ENCODE data around the gene NOP9. TPM values are rescaled to one million over a fixed set of nuclear protein-coding genes. Genes with fewer than 3 reads are reported as not detected.

The NOP9 gene
- total RNA-seq, 1 experiment from 2014 or later: 29.8 TPM

DNA sequence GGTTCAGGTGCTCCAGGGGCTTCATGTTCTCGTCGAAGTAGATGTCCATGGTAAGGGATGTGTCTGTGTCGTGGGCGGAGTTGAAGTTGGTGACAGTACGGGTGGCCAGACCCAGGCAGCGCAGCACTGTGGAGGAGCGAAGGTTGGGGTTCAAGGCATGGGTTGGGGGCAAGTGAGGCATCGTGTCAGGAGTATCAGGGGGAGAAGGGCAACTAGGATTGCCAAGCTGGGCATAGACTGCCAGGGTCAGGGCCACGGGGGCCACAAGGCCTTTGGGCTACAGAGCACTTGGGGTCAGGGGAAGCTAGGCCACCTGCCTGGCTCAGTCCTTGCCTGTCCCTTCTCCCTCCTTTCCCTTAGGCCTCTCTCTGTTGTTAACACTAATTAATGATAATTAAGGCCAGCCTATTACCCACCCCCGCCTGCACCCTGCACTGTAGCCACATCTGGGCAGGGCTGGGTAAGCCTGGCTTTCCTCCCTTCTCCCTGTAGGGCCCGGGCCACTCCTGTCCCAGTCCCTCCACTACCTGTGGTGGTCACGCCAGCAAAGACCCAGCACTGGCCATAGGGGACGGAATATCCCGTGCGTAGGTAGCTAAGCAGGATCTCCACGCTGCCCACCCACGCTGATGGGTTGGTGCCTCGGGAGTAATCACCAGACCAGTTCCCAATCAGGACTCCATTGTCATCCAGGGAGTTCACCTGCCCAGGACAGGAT lies 40.9 kb upstream of the NOP9 start:
- POLR2A ChIA-PET: interaction anchor here (0.5 to 4.0 kb wide), 16 partner anchors 12 to 144 kb away, joined by 3 to 24 read pairs (median 5); partner anchors contain the start of genes CHMP4A, DCAF11, NRL and RABGGTA
- Mint-ChIP-seq H3K4me1 (ENCODE audit: insufficient read depth, unreplicated experiment) (peaks cover 40% of the 10 kb centered on the region), H3K27me3 (ENCODE audit: insufficient read depth, unreplicated experiment) (no peaks in the 10 kb centered on the region), H3K4me3 (ENCODE audit: unreplicated experiment) (peak overlapping the region; percentile 57), H3K36me3 (ENCODE audit: insufficient read depth, unreplicated experiment) (peaks cover 24% of the 10 kb centered on the region), H3K9me3 (ENCODE audit: unreplicated experiment) (no peaks in the 10 kb centered on the region), H3K27ac (ENCODE audit: low read depth, unreplicated experiment) (peak overlapping the region; percentile 97)
- intact Hi-C loops (cut with micrococcal nuclease): no loop called here
- TF ChIP-seq, protein P1, sequence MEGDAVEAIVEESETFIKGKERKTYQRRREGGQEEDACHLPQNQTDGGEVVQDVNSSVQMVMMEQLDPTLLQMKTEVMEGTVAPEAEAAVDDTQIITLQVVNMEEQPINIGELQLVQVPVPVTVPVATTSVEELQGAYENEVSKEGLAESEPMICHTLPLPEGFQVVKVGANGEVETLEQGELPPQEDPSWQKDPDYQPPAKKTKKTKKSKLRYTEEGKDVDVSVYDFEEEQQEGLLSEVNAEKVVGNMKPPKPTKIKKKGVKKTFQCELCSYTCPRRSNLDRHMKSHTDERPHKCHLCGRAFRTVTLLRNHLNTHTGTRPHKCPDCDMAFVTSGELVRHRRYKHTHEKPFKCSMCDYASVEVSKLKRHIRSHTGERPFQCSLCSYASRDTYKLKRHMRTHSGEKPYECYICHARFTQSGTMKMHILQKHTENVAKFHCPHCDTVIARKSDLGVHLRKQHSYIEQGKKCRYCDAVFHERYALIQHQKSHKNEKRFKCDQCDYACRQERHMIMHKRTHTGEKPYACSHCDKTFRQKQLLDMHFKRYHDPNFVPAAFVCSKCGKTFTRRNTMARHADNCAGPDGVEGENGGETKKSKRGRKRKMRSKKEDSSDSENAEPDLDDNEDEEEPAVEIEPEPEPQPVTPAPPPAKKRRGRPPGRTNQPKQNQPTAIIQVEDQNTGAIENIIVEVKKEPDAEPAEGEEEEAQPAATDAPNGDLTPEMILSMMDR (IDR thresholded peaks at IDR 0.05; ENCODE audit: unreplicated experiment): no peak
- CTCF ChIA-PET: interaction anchor here (1.1 to 32.3 kb wide), 5 partner anchors 12 to 178 kb away, joined by 3 to 457 read pairs (median 34); partner anchors contain the start of genes CIDEB, DHRS1, LTB4R2 and NOP9
- DNase-seq (ENCODE audit: unreplicated experiment): no peak
- TSS peak; percentile 21 for BruUV-seq (replicated peaks)

DNA sequence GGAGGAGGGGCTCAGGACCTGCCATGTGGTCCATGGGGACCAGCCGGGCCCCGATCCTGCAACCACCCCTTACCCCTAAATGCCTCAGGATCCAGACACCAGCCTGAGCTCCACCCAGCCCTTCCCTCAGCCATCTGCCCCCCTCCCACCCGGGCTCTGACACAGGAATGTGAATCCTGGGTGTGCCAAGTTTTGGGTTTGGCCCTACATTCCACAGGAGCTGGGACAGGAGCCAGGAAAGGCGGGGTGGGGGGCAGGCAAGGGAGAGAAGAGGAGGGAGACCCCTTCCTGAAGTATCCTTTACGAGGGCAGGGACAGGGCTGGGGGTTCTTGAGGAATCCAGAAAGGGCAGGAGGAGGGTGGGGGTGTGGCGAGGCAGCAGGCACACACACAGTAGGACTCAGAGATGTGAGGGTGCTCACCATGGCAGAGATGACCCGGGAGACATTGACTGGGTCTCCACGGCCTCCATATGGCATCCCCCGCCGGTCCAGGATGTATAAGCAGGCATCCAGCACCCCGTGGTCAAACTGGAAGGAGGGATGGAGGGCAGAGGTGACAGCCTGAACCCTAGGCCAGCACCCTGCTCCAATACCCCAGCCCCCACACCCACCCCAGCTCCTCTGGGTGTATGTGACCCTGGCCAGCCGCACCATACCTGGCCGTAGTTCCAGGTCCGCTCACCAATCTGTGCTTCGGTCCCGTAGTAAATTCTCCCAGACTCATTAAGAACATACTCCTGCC lies 40.2 kb upstream of the NOP9 start:
- no peaks in the 10 kb centered on the region for H3K27me3 Mint-ChIP-seq (ENCODE audit: insufficient read depth, unreplicated experiment)
- TF ChIP-seq, protein P1 (IDR thresholded peaks at IDR 0.05; ENCODE audit: unreplicated experiment): no peak
- peak overlapping the region; percentile 97 for H3K27ac Mint-ChIP-seq (ENCODE audit: low read depth, unreplicated experiment)
- peaks cover 48% of the 10 kb centered on the region for H3K4me1 Mint-ChIP-seq (ENCODE audit: insufficient read depth, unreplicated experiment)
- H3K36me3 Mint-ChIP-seq (ENCODE audit: insufficient read depth, unreplicated experiment): peaks cover 23% of the 10 kb centered on the region
- CTCF ChIA-PET: interaction anchor here (1.3 to 32.3 kb wide), 4 partner anchors 11 to 49 kb away, joined by 7 to 457 read pairs (median 213); partner anchors contain the start of genes CIDEB, DHRS1, LTB4R2 and NOP9
- peak overlapping the region; percentile 57 for H3K4me3 Mint-ChIP-seq (ENCODE audit: unreplicated experiment)
- H3K9me3 Mint-ChIP-seq (ENCODE audit: unreplicated experiment): no peaks in the 10 kb centered on the region
- BruUV-seq (replicated peaks): no TSS peak
- intact Hi-C loops (cut with micrococcal nuclease): no loop called here
- POLR2A ChIA-PET: interaction anchor here (0.5 to 4.0 kb wide), 14 partner anchors 11 to 145 kb away, joined by 3 to 24 read pairs (median 5); partner anchors contain the start of genes CHMP4A, DCAF11, NRL and RABGGTA
- DNase-seq (ENCODE audit: unreplicated experiment): peak; percentile 66

DNA sequence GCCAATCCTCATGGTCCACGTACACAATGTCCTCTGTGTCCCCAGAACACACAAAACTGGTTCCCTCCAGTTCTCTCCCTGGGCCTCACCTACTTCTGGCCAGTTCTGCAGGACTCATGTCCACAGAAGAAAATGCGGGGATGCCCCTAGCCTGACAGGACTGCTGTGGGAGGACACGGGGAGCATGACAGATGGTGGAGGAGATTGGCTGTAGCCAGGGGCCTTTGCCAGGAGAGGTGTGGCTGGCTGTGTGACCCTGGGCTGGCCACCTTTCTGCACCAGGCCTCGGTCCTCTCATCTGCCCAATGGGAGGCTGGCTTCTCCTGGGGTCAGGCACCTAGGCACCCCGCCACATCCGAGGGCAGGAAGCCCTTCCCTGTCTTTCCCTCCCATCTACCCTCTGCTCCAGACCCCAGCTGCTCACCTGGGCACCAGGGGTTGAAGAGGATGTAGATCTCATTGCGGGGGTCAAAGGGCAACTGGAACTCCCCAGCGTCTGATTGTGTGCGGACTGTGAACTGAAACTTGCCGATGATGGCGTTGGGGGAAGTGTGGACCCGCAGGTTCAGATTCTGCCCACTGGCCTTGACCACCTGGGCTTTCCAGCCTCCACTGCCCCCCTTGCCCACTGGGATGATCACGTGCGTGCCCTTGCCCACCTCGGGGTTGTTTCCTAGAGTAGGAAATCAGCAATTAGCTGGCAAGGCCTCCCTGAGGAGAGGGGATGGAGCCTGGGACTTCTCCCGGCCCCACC lies 39.4 kb upstream of the NOP9 start:
- Mint-ChIP-seq H3K9me3 (ENCODE audit: unreplicated experiment) (no peaks in the 10 kb centered on the region), H3K27ac (ENCODE audit: low read depth, unreplicated experiment) (peak overlapping the region; percentile 97), H3K27me3 (ENCODE audit: insufficient read depth, unreplicated experiment) (no peaks in the 10 kb centered on the region), H3K36me3 (ENCODE audit: insufficient read depth, unreplicated experiment) (peaks cover 23% of the 10 kb centered on the region), H3K4me1 (ENCODE audit: insufficient read depth, unreplicated experiment) (peaks cover 54% of the 10 kb centered on the region), H3K4me3 (ENCODE audit: unreplicated experiment) (peak overlapping the region; percentile 57)
- BruUV-seq (replicated peaks): no TSS peak
- TF ChIP-seq, protein P1 (IDR thresholded peaks at IDR 0.05; ENCODE audit: unreplicated experiment): no peak
- POLR2A ChIA-PET: interaction anchor here (0.6 to 7.2 kb wide), 9 partner anchors 11 to 47 kb away, joined by 3 to 62 read pairs (median 9); partner anchors contain the start of genes CHMP4A, DHRS1, MDP1 and NOP9
- CTCF ChIA-PET: interaction anchor here (0.6 to 32.3 kb wide), 5 partner anchors 18 to 49 kb away, joined by 3 to 457 read pairs (median 34); partner anchors contain the start of genes CIDEB, DHRS1, LTB4R2 and MDP1
- DNase-seq (ENCODE audit: unreplicated experiment): no peak
- intact Hi-C loops (cut with micrococcal nuclease): no loop called here
